Kidney (tissue), 14 donors: Measurements from ENCODE around the gene SPC24. TPM values are rescaled to one million over a fixed set of nuclear protein-coding genes. Genes with fewer than 3 reads are reported as not detected.

Experiments used
- DNase-seq, 5 donors: peaks; one replicate each; pipeline ENCODE4 v3.0.0-alpha.2; 2013 to 2020
- FAIRE-seq: peaks from 2 replicates; lab custom pipeline; 2012; peaks lifted over from hg19 to GRCh38; lab: Jason Lieb, UNC
- H3K27ac ChIP-seq, 2 donors: one replicate each; pipeline ENCODE4 v1.7.0; 2013; ENCODE audit warnings: low read depth in 2 of 2, low read length in 2 of 2, inconsistent platforms in 1 of 2
- H3K27me3 ChIP-seq: one replicate; pipeline ENCODE4 v1.7.1; 2013; ENCODE audit warnings: low read length, inconsistent platforms; ENCODE audit not compliant: control insufficient read depth, insufficient read depth
- H3K36me3 ChIP-seq, 3 donors: one replicate each; pipeline versions ENCODE4 v1.7.0 to v1.7.1; 2013; ENCODE audit warnings: low read length in 3 of 3, control low read depth in 1 of 3, inconsistent platforms in 1 of 3; ENCODE audit not compliant: insufficient read depth in 3 of 3, control insufficient read depth in 2 of 3
- H3K4me1 ChIP-seq, 3 donors: one replicate each; pipeline versions ENCODE4 v1.7.0 to v1.7.1; 2013; ENCODE audit warnings: low read length in 3 of 3, inconsistent platforms in 1 of 3, low read depth in 1 of 3; ENCODE audit not compliant: control insufficient read depth in 2 of 3, insufficient read depth in 2 of 3
- H3K4me3 ChIP-seq, 3 donors: one replicate each; pipeline versions ENCODE4 v1.7.0 to v1.8.1; 2013; ENCODE audit warnings: low read length in 3 of 3, control low read depth in 1 of 3, inconsistent platforms in 1 of 3
- H3K9ac ChIP-seq, 3 donors: one replicate each; pipeline versions ENCODE4 v1.7.0 to v1.7.1; 2013; ENCODE audit warnings: low read length in 3 of 3, control low read depth in 1 of 3, inconsistent platforms in 1 of 3
- H3K9me3 ChIP-seq, 3 donors: one replicate each; pipeline versions ENCODE4 v1.7.0 to v1.7.1; 2013; ENCODE audit warnings: low read length in 3 of 3, control low read depth in 1 of 3, inconsistent platforms in 1 of 3; ENCODE audit not compliant: control insufficient read depth in 2 of 3, insufficient read depth in 1 of 3
- intact Hi-C: fragments of 100-400 bp; cut with DNase I; formaldehyde crosslinking; loops from one replicate; pipeline ENCODE4 v1.11.1; 2022
- polyA plus RNA-seq: library from polyadenylated mRNA; stranded (reverse); fragments of 350-450 nt; fragmentation: Illumina TruSeq; extraction: RNeasy Lipid Tissue Mini Kit (QIAGEN cat#74804); gene quantifications from one replicate; pipeline ENCODE4 v1.2.3, GENCODE V29; 2014; ENCODE audit warnings: low read depth, low replicate concordance; ENCODE audit not compliant: insufficient read depth
- total RNA-seq: library from RNA; stranded (reverse); fragmentation: NEBNext Ultra II Directional; extraction: Animal tissue kit (Norgen Biotek cat#: 25700); gene quantifications from one replicate; pipeline ENCODE4 v1.2.1, GENCODE V29; 2021
- TF ChIP-seq, protein P1 (sequence below): IDR thresholded peaks from 3 replicates; pipeline ENCODE4 v1.5.1; 2012; ENCODE audit warnings: mild to moderate bottlenecking, moderate library complexity, borderline replicate concordance; ENCODE audit not compliant: insufficient read depth; ENCODE audit errors: extremely low read depth
- donor health status: control.
- donor health status: control.
- donor health status: control.
- donor health status: control.
- donor health status: control.
- donor health status: DM: yes; HTN: yes; CAD: no.
- donor health status: Normal renal cell carcinoma (clear cell type).

SPC24 gene
- total and polyA plus RNA-seq, 2 donors from 2014 or later, result 0.65 to 1.7 TPM

DNA sequence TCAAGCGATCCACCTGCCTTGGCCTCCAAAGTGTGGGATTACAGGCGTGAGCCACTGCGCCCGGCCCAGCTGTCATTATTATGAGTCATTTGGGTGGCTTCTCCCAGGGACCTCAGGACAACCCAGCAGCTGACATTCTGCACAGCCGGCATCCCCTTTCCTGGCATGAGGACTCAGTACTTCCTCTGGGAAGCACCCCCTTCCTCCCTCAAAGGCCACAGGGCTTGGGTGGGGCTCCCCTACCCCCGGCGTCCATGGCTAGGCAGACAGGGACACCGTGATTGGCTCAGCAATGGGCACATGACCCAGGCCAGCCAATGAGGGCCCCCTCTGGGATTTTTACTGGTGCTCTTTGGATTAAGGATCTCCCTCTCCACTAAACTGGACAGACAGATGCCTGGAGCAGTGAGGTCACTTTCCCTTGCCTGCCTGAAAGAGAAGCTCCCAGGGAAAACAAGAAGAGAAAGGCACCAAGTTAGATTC is 35.7 kb upstream of the SPC24 start:
- H3K4me1 ChIP-seq, result peaks cover 2 to 16% (median 3%) of the 10 kb centered on the region in 3 donors
- H3K9ac ChIP-seq, result no peak overlapping the region
- no peaks in the 10 kb centered on the region for H3K27me3 ChIP-seq
- H3K27ac ChIP-seq, result no peak overlapping the region
- no peaks in the 10 kb centered on the region for H3K9me3 ChIP-seq
- peaks cover 2 to 10% (median 8%) of the 10 kb centered on the region in 3 donors for H3K36me3 ChIP-seq
- DNase-seq (peak in 1 of 5 donors; percentile 91), FAIRE-seq (no peak)
- intact Hi-C loops, result no loop called here
- H3K4me3 ChIP-seq, result no peak overlapping the region
- TF ChIP-seq, protein P1, sequence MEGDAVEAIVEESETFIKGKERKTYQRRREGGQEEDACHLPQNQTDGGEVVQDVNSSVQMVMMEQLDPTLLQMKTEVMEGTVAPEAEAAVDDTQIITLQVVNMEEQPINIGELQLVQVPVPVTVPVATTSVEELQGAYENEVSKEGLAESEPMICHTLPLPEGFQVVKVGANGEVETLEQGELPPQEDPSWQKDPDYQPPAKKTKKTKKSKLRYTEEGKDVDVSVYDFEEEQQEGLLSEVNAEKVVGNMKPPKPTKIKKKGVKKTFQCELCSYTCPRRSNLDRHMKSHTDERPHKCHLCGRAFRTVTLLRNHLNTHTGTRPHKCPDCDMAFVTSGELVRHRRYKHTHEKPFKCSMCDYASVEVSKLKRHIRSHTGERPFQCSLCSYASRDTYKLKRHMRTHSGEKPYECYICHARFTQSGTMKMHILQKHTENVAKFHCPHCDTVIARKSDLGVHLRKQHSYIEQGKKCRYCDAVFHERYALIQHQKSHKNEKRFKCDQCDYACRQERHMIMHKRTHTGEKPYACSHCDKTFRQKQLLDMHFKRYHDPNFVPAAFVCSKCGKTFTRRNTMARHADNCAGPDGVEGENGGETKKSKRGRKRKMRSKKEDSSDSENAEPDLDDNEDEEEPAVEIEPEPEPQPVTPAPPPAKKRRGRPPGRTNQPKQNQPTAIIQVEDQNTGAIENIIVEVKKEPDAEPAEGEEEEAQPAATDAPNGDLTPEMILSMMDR, result no peak

DNA sequence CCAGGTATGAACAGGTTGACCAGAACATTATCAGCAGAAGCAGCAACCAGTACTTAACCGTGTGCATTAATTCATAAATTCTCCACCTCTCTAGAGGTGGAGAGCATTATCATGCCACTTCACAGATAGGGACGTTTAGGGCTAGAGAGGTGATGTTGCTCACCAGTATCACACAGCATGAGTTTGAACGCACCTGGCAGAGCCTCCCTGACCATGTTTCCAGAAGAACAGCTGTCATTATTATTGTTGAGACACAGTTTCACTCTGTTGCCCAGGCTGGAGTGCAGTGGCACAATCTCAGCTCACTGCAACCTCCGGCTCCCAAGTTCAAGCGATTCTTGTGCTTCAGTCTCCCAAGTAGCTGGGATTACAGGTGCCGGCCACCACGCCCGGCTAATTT is 34.9 kb upstream of the SPC24 start:
- no peak overlapping the region for H3K9ac ChIP-seq
- H3K4me3 ChIP-seq, result no peak overlapping the region
- no peaks in the 10 kb centered on the region for H3K27me3 ChIP-seq
- peaks cover under 1 to 13% (median 3%) of the 10 kb centered on the region in 3 donors for H3K4me1 ChIP-seq
- FAIRE-seq (no peak), DNase-seq (no peak)
- peaks cover 1 to 10% (median 8%) of the 10 kb centered on the region in 3 donors for H3K36me3 ChIP-seq
- intact Hi-C loops, result no loop called here
- TF ChIP-seq, protein P1, result no peak
- H3K9me3 ChIP-seq, result no peaks in the 10 kb centered on the region
- no peak overlapping the region for H3K27ac ChIP-seq

DNA sequence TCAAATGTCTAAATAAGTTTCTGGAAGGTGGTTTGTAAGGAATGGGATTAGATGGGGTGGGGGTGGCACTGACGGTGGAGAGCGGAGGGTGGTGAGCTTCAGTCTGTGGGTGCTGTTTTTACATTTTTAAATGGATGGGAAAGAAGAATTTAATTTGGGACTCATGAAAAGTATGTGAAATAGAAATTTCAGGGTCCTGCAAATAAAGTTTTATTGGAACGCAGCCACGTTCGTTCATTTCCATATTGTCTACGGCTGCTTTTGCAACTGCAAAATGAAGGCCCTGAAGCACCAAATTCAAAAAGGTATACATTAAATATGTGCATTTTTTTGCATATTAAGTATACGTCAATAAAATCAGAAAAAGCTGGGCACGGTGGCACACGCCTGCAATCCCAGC is 31.9 kb upstream of the SPC24 start:
- H3K4me3 ChIP-seq, result no peak overlapping the region
- H3K9ac ChIP-seq, result no peak overlapping the region
- TF ChIP-seq, protein P1, result no peak
- intact Hi-C loops, result no loop called here
- no peak overlapping the region for H3K27ac ChIP-seq
- H3K36me3 ChIP-seq, result peaks cover 3 to 10% (median 5%) of the 10 kb centered on the region in 3 donors
- no peak for DNase-seq
- FAIRE-seq, result no peak
- H3K4me1 ChIP-seq, result peaks cover 0 to 6% (median 3%) of the 10 kb centered on the region in 3 donors
- peaks cover 0 to 3% (median 0%) of the 10 kb centered on the region in 3 donors for H3K9me3 ChIP-seq
- H3K27me3 ChIP-seq, result no peaks in the 10 kb centered on the region

DNA sequence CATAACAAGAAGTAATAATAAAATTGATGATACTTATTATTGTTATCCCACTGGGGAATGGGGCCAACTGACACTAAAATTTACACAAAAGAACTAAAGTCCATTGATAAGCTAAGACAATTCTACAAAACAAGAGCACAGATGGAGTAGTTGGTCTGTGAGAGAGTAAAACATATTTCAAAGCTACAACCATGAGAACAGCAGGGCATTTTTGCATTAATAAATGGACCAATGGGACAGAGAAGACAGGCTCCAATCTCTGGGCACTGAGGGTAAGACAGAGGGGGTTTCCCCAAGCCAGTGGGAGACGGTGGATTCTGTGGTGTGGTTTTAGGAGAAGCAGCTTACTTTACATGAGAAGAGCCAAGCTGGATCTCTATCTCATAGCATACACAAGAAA is 27.4 kb upstream of the SPC24 start:
- intact Hi-C loops, result no loop called here
- H3K9me3 ChIP-seq, result peaks cover 0 to 3% (median 0%) of the 10 kb centered on the region in 3 donors
- H3K36me3 ChIP-seq, result peaks cover 0 to 5% (median 2%) of the 10 kb centered on the region in 3 donors
- no peaks in the 10 kb centered on the region for H3K27me3 ChIP-seq
- H3K4me3 ChIP-seq, result no peak overlapping the region
- DNase-seq (no peak), FAIRE-seq (no peak)
- peaks cover 0 to 6% (median 4%) of the 10 kb centered on the region in 3 donors for H3K4me1 ChIP-seq
- TF ChIP-seq, protein P1, result no peak
- no peak overlapping the region for H3K9ac ChIP-seq
- no peak overlapping the region for H3K27ac ChIP-seq
